ENCODE measurements around the gene PIEZO2. TPM values are rescaled to one million over a fixed set of nuclear protein-coding genes. Genes with fewer than 3 reads are reported as not detected.

The PIEZO2 gene
- total RNA-seq, 1 experiment from 2014 or later: 10.7 TPM

- TF ChIP-seq ATF3 (CRISPR knock-in tag; conservative IDR thresholded peaks at IDR 0.05): no peak
- no peak for TF ChIP-seq USF1 (CRISPR knock-in tag; IDR thresholded peaks at IDR 0.05)
- TF ChIP-seq HMGXB4 (CRISPR knock-in tag; IDR thresholded peaks at IDR 0.05): no peak
- TF ChIP-seq SOX15 (CRISPR knock-in tag; IDR thresholded peaks at IDR 0.05): no peak
- TF ChIP-seq ZNF396 (CRISPR knock-in tag; IDR thresholded peaks at IDR 0.05; ENCODE audit: borderline replicate concordance): no peak
- no peak for TF ChIP-seq NFE2L1 (CRISPR knock-in tag; IDR thresholded peaks at IDR 0.05)
- TF ChIP-seq ETV6 (CRISPR knock-in tag; IDR thresholded peaks at IDR 0.05): no peak
- TF ChIP-seq GRHL2 (CRISPR knock-in tag; IDR thresholded peaks at IDR 0.05; ENCODE audit: insufficient replicate concordance, severe bottlenecking): no peak
- no peak for TF ChIP-seq PRDM15 (CRISPR knock-in tag; IDR thresholded peaks at IDR 0.05)
- no peak for TF ChIP-seq ZNF425 (CRISPR knock-in tag; conservative IDR thresholded peaks at IDR 0.05)
- TF ChIP-seq JAZF1 (CRISPR knock-in tag; IDR thresholded peaks at IDR 0.05): no peak
- TF ChIP-seq JUN (CRISPR knock-in tag; IDR thresholded peaks at IDR 0.05): no peak
- no peak for TF ChIP-seq MAX (CRISPR knock-in tag; IDR thresholded peaks at IDR 0.05)
- TF ChIP-seq ZNF121 (CRISPR knock-in tag; IDR thresholded peaks at IDR 0.05): no peak
- TF ChIP-seq ZNF219 (CRISPR knock-in tag; IDR thresholded peaks at IDR 0.05; ENCODE audit: borderline replicate concordance): no peak
- no peak for TF ChIP-seq IRF2 (CRISPR knock-in tag; IDR thresholded peaks at IDR 0.05; ENCODE audit: borderline replicate concordance, low read depth)
- no peak for TF ChIP-seq KAT7 (CRISPR knock-in tag; IDR thresholded peaks at IDR 0.05; ENCODE audit: borderline replicate concordance)
- TF ChIP-seq NFATC4 (CRISPR knock-in tag; IDR thresholded peaks at IDR 0.05): no peak
- TF ChIP-seq NFYB (CRISPR knock-in tag; conservative IDR thresholded peaks at IDR 0.05; ENCODE audit: low read depth): no peak
- no peak for TF ChIP-seq USF2 (CRISPR knock-in tag; IDR thresholded peaks at IDR 0.05)
- no peak for DNase-seq (ENCODE audit: low spot score)
- CTCF ChIA-PET: no interaction called here
- POLR2A ChIA-PET: no interaction called here
- Mint-ChIP-seq H3K9me3 (no peaks in the 10 kb centered on the region), H3K27me3 (ENCODE audit: low read depth) (no peaks in the 10 kb centered on the region), H3K4me3 (no peak overlapping the region), H3K4me1 (peaks cover 1% of the 10 kb centered on the region; the same call in 1 of the 2 replicates), H3K27ac (no peak overlapping the region), H3K36me3 (no peaks in the 10 kb centered on the region)
- no peak for ATAC-seq
Measured at GRCh38 chr18:10805587-10806118, 343.7 kb downstream of the PIEZO2 start.
